ENCODE data around the gene MTCL1.

DNA sequence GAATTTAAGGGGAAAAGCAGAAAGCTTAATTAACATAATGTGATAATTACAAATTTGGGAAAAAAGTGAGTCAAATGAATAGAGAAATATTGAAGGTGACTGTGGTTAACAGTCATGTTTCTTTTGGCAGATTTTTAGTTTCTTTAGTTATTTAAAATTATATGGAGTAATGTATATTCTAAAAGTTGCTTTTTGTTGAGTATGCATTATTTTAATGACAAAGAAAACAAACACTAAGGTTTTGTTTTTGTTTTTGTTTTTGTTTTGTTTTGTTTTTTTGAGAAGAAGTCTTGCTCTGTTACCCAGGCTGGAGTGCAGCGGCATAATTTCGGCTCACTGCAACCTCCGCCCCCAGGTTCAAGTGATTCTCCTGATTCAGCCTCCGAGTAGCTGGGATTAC is 30.3 kb upstream of the MTCL1 start:
- TF ChIP-seq, protein P1, sequence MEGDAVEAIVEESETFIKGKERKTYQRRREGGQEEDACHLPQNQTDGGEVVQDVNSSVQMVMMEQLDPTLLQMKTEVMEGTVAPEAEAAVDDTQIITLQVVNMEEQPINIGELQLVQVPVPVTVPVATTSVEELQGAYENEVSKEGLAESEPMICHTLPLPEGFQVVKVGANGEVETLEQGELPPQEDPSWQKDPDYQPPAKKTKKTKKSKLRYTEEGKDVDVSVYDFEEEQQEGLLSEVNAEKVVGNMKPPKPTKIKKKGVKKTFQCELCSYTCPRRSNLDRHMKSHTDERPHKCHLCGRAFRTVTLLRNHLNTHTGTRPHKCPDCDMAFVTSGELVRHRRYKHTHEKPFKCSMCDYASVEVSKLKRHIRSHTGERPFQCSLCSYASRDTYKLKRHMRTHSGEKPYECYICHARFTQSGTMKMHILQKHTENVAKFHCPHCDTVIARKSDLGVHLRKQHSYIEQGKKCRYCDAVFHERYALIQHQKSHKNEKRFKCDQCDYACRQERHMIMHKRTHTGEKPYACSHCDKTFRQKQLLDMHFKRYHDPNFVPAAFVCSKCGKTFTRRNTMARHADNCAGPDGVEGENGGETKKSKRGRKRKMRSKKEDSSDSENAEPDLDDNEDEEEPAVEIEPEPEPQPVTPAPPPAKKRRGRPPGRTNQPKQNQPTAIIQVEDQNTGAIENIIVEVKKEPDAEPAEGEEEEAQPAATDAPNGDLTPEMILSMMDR (IDR thresholded peaks at IDR 0.05; ENCODE audit: poor library complexity), result no peak
- TF ChIP-seq EZH2 (IDR thresholded peaks at IDR 0.05; ENCODE audit: borderline replicate concordance), result no peak
- TF ChIP-seq EZH2phosphoT487 (IDR thresholded peaks at IDR 0.05; ENCODE audit: low read depth, severe bottlenecking, unreplicated experiment), result no peak

Measured in hepatocyte (in vitro differentiated cells).